ENCODE results near the gene ALG10.
"Not testable (repeated sequence)": the region's sequence is repeated elsewhere in the genome, so short reads cannot be mapped to it uniquely, and the experiment has no call there.

Gene ALG10

GRCh38 chr12:34033628-34034296 is 11.5 kb downstream of the ALG10 start:
- Histone ChIP-seq H3K27ac (no peak overlapping the region), H3K4me3 (ENCODE audit: low read depth in 1 of 2, low read length in 1 of 2) (no peak overlapping the region), H3K36me3 (no peaks in the 10 kb centered on the region), H3K9me3 (no peaks in the 10 kb centered on the region), H3K4me1 (ENCODE audit: control insufficient read depth in 1 of 2, insufficient read depth in 1 of 2, low read depth in 1 of 2, low read length in 1 of 2) (no peaks in the 10 kb centered on the region), H3K27me3 (no peaks in the 10 kb centered on the region)
- TF ChIP-seq CTCF (IDR thresholded peaks at IDR 0.05): no peak

- H3K36me3 ChIP-seq; H3K9me3 ChIP-seq; H3K27ac ChIP-seq; H3K4me3 ChIP-seq (ENCODE audit: low read depth in 1 of 2, low read length in 1 of 2); H3K4me1 ChIP-seq (ENCODE audit: control insufficient read depth in 1 of 2, insufficient read depth in 1 of 2, low read depth in 1 of 2, low read length in 1 of 2); H3K27me3 ChIP-seq: not testable (repeated sequence)
Measured at GRCh38 chr12:34038357-34038756, 16.1 kb downstream of the ALG10 start.

- Histone ChIP-seq H3K4me3 (ENCODE audit: low read depth in 1 of 2, low read length in 1 of 2) (no peak overlapping the region), H3K36me3 (no peaks in the 10 kb centered on the region), H3K27me3 (no peaks in the 10 kb centered on the region), H3K9me3 (no peaks in the 10 kb centered on the region), H3K4me1 (ENCODE audit: control insufficient read depth in 1 of 2, insufficient read depth in 1 of 2, low read depth in 1 of 2, low read length in 1 of 2) (no peaks in the 10 kb centered on the region), H3K27ac (no peak overlapping the region)
- TF ChIP-seq CTCF (IDR thresholded peaks at IDR 0.05): no peak
Measured at GRCh38 chr12:34046570-34046969, 24.3 kb downstream of the ALG10 start.

- H3K9me3 ChIP-seq; H3K4me3 ChIP-seq (ENCODE audit: low read depth in 1 of 2, low read length in 1 of 2); H3K27me3 ChIP-seq; H3K27ac ChIP-seq; H3K36me3 ChIP-seq; H3K4me1 ChIP-seq (ENCODE audit: control insufficient read depth in 1 of 2, insufficient read depth in 1 of 2, low read depth in 1 of 2, low read length in 1 of 2): not testable (repeated sequence)
Measured at GRCh38 chr12:34047855-34048254, 25.6 kb downstream of the ALG10 start.

GRCh38 chr12:34048714-34049113 is 26.4 kb downstream of the ALG10 start:
- TF ChIP-seq CTCF (IDR thresholded peaks at IDR 0.05): no peak

GRCh38 chr12:34051486-34051885 is 29.2 kb downstream of the ALG10 start:
- Histone ChIP-seq H3K27ac (no peak overlapping the region), H3K4me1 (ENCODE audit: control insufficient read depth in 1 of 2, insufficient read depth in 1 of 2, low read depth in 1 of 2, low read length in 1 of 2) (no peaks in the 10 kb centered on the region), H3K4me3 (ENCODE audit: low read depth in 1 of 2, low read length in 1 of 2) (no peak overlapping the region), H3K9me3 (no peaks in the 10 kb centered on the region), H3K36me3 (no peaks in the 10 kb centered on the region), H3K27me3 (no peaks in the 10 kb centered on the region)
- TF ChIP-seq CTCF (IDR thresholded peaks at IDR 0.05): no peak

More at GRCh38 chr12:34048714-34049113, 26.4 kb downstream of the ALG10 start:
- no peak overlapping the region for H3K4me3 ChIP-seq (ENCODE audit: low read depth in 1 of 2, low read length in 1 of 2)
- no peak overlapping the region for H3K27ac ChIP-seq
- no peaks in the 10 kb centered on the region for H3K4me1 ChIP-seq (ENCODE audit: control insufficient read depth in 1 of 2, insufficient read depth in 1 of 2, low read depth in 1 of 2, low read length in 1 of 2)
- no peaks in the 10 kb centered on the region for H3K36me3 ChIP-seq
- no peaks in the 10 kb centered on the region for H3K27me3 ChIP-seq
- no peaks in the 10 kb centered on the region for H3K9me3 ChIP-seq
